ENCODE results near the gene CDK5RAP3. TPM values are rescaled to one million over a fixed set of nuclear protein-coding genes. Genes with fewer than 3 reads are reported as not detected.
"Not testable (repeated sequence)": the region's sequence is repeated elsewhere in the genome, so short reads cannot be mapped to it uniquely, and the experiment has no call there.

The CDK5RAP3 gene
- polyA plus RNA-seq, 1 donor: 80.2 TPM

DNA sequence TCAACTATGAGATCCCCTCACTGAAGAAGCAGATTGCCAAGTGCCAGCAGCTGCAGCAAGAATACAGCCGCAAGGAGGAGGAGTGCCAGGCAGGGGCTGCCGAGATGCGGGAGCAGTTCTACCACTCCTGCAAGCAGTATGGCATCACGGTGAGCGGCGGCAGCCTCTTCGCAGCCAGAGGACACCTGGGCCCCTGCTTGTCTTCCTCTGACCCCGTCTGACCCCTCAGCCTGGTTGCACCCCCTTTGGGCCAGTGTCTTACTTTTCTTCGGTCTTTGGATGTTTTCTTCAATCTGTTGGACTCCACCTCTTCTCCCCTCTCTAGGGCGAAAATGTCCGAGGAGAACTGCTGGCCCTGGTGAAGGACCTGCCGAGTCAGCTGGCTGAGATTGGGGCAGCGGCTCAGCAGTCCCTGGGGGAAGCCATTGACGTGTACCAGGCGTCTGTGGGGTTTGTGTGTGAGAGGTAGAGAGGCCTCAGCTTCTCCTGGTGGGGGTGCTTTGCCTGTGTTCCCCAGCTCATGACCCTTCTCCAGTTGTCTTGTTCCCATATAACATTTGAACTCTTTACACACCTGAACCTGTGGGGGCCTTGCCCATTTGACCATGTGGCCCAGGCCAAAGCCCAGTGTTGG lies 4.4 kb downstream of the CDK5RAP3 start:
- no peak for DNase-seq (ENCODE audit: low read depth)

DNA sequence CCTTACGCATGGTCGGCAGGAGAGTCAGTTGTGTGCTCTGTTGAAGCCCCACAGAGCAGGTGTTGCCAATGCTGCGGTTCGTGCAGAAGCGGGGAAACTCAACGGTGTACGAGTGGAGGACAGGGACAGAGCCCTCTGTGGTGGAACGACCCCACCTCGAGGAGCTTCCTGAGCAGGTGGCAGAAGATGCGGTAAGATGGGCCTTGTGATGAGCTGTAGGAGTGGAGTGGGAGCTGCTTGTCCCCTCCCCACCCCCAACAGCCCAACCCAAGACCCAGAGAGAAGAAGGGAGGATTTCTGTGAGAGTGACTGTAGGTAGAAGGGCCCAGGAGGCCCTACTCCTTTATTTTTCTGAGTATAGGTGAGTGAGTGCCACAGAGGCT lies 4.9 kb downstream of the CDK5RAP3 start:
- no peak for DNase-seq (ENCODE audit: low read depth)

DNA sequence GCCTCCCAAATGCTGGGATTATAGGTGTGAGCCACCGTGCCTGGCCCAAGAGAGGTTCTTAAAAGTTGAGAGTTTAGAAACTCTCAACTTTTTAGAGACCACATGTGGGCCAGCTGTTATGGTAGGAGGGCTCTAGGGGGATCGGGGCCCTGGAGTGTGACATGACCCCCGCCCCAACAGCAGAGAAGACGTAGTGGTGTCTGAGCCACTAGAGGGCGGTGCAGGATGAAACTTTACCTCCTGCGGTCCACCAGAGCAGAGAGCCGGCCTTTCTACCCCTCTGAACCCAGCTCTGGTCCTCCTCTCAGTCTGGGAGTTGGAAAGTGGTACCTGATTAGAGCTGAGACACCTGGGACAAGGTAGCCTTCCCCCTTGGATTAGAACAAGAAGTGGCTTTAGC lies 7.4 kb downstream of the CDK5RAP3 start:
- DNase-seq (ENCODE audit: low read depth): no peak

DNA sequence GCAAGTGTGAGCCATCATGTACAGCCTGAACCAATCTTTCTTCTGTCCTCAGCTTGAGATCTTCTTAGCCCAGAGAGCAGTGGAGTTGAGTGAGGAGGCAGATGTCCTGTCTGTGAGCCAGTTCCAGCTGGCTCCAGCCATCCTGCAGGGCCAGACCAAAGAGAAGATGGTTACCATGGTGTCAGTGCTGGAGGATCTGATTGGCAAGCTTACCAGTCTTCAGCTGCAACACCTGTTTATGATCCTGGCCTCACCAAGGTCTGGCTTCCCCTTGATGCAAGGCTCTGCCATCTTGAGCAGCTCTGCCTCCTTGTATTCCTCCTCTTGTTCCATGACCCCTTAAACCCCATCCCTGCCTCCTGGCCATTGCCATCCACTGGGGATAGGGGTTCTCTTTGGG lies 9.6 kb downstream of the CDK5RAP3 start:
- DNase-seq (ENCODE audit: low read depth): no peak

DNA sequence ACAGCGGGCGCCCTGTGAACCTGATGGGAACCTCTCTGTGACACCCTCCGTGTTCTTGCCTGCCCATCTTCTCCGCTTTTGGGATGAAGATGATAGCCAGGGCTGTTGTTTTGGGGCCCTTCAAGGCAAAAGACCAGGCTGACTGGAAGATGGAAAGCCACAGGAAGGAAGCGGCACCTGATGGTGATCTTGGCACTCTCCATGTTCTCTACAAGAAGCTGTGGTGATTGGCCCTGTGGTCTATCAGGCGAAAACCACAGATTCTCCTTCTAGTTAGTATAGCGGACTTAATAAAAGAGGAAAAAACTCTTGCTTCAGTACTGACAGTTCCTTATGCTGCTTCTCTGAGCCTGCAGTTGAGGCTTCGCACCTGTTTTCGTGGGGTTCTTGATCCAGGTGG lies 10.5 kb downstream of the CDK5RAP3 start:
- DNase-seq (ENCODE audit: low read depth): no peak

DNA sequence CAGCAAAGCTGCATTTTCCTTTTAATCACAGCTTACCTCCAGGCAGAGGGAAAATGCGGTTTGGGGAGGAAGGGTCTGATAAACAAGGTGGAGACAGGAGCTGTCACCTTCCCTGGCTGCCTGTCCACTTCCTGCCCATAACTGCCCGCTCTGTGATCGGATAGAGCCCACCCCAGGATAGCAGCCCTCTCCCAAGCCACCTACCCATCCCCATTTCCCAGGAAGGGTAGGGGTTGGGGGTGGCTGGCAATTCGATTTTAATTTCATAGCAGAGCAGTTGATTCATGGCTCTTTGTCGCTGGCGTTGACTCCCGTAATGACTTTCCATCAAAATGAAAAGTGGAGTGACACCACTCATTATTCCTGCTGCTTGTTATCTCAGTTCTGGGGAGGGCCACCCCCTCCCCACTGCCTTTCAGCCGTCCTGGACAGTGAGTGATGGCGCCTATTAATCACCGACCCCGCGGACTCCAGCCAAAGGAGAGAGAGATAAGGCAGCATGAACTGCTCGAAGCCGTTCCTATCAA lies 11.2 kb downstream of the CDK5RAP3 start:
- DNase-seq (ENCODE audit: low read depth): no peak

DNA sequence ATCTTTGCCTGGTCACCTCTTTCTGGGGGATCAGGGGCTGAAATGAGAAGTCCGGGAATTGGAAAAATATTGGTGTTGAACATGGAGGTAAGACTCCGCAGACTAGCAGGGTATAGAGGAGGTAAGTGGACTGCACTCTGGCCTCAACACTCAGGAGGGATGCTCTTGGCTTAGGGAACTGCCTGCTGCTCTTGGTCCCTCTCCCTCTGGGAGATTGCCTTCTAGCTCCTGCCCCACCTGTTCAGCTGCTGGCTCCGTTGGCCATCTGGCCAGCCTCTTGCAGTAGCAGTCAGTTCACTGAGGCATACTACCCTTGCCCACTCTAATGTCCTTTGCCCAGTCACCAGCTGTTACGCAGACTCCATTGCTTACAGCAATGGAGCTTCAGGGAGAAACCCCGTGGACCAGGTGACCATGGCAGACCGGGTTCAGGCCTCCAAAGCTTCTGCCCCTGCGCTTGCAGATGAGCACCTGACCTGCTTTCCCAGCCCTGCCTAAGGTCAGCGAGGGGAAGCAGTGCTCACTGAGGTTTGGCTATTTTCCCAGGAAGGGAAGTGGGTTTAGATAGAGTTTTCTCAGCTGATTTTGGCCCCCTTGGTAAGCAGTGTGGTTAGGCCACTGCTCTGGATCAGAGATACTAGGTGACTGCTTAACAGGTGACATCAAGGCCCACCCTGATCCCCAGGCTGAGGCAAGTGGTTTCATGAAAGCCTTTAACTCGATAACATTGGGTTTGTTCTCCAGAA lies 11.9 kb downstream of the CDK5RAP3 start:
- no peak for DNase-seq (ENCODE audit: low read depth)

DNA sequence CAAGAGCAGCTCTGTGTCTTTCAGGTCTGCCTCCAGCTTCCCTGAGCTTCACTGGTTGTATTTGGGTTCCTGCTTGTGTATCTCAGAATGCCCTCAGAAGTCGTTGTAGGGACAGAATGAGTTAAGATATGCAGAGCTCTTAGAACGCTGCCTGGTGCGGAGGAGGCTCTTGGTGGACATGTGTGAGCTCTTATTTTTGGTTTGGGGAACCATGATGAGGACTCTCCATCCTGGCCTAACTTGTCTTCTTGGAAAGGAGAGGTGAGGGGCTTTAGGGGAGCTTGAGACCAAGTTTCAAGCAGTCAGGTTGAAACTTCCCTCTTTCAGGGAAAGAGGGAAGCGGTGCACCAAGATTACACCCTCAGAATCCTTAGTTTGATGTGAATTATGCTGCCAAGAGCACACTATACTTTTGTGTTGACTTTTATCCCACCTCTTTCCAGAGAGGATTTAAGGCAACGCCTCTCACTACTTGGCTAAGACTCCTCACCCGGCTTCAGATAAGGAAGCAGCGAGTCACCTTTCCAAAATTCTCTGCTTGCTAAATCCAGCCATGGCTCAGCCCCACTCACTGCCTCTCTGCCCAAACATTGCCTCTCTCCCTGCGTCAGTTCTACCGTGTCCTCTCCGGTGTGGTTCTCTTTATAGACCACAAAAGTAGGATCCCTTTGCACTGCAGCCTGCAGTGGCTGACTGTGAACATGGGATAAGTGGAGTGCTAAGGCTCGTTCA lies 12.7 kb downstream of the CDK5RAP3 start:
- DNase-seq (ENCODE audit: low read depth): no peak

DNA sequence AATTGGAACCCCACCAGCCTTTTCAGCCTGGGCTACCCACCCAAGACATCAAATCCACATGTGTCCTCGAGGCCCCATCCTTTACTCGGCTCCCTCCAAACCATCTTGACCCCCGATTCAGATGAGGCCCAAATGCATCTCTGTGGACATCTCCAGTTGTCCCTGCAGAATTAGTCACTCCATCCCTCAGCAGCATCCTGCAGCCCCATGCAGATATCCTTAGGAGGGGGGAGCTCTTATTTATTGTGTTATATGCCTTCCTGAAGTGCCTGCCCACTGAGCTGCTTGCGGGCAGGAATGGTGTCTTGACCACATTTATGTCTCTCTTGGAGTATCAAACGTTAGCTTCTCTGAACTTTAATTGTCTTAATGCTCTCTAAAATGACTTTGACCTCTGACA lies 15.6 kb downstream of the CDK5RAP3 start:
- DNase-seq (ENCODE audit: low read depth): no peak

DNA sequence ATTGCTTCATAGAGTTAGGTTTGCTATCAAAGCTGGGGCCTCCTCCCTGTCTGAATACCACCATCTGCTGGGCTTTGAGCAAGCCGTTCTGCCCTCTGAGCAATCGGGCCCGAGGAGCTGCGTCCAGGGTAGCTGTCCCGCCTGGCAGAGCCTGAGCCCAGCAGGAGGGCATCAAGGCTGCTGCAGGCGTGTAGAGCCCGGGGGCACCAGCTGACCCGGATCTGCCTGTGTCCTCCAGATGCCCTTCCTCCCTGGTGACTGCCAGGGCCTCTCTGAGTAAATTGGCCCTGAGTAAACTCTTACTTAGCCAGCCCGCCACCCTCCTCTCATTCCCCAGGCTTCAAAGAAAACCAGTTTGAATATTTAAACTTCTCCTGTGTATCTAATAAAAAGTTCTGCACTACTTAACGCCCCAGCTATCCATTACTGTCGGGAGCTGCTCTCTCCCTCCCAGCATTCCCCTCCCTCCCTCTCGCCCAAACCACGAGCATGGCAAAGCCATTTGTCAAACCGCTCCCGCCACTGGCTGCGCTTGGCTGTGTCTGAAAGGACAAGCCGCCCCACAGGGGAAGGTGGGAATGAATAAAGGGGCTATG lies 16.4 kb downstream of the CDK5RAP3 start:
- no peak for DNase-seq (ENCODE audit: low read depth)

DNA sequence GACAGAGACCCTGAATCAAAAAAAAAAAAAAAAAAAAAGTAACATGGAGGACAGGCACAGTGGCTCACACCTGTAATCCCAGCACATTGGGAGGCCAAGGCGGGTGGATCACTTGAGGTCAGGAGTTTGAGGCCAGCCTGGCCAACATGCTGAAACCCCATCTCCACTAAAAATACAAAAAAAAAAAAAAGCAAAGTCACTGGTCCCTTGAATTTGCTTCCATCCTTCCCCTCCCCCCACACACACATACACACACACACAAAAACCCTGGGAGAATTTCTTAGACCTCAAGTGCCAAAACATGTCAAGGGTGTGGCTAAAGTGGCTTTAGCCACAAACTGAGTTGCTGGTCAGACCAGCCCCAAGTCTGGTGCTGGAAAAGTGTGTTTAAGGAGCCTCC lies 17.5 kb downstream of the CDK5RAP3 start:
- DNase-seq (ENCODE audit: low read depth): not testable (repeated sequence)

DNA sequence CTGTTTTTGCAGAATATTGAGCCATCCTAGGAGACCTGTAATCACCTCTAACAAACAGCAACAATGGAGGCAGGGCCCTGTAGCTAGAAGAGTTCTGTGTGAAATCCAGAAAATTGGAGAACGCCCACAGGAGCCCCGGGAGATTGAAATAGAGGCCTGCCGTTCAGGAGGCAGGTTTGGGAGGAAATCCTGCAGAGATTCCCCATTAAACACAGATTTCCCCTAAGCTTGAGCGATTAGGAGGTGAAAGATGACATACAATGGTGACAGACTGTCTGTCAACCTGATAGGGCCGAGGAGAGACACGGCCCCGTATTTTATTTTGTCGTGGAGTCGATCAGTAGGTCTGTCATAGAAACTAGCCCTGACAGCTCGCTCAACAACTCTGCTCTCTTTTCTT lies 18.2 kb downstream of the CDK5RAP3 start:
- DNase-seq (ENCODE audit: low read depth): no peak

DNA sequence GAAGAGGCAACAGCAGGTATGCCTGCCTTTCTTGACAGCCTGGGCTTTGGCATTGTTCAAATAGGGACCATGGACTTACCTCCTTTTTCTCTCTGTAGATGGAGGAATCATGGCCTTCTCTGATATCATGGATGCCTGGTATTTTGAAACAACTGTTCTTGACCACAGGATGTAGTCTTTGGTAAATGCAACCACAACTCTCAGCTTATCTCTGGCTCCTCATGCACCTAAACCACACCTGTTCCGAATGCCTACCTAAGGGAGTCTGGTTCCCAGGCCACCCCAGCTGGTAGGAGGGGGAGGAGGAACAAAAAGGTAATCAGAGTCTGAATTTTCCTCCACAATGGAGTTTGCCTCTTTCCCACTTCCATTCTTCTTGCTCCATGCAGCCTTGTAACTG lies 18.8 kb downstream of the CDK5RAP3 start:
- no peak for DNase-seq (ENCODE audit: low read depth)

DNA sequence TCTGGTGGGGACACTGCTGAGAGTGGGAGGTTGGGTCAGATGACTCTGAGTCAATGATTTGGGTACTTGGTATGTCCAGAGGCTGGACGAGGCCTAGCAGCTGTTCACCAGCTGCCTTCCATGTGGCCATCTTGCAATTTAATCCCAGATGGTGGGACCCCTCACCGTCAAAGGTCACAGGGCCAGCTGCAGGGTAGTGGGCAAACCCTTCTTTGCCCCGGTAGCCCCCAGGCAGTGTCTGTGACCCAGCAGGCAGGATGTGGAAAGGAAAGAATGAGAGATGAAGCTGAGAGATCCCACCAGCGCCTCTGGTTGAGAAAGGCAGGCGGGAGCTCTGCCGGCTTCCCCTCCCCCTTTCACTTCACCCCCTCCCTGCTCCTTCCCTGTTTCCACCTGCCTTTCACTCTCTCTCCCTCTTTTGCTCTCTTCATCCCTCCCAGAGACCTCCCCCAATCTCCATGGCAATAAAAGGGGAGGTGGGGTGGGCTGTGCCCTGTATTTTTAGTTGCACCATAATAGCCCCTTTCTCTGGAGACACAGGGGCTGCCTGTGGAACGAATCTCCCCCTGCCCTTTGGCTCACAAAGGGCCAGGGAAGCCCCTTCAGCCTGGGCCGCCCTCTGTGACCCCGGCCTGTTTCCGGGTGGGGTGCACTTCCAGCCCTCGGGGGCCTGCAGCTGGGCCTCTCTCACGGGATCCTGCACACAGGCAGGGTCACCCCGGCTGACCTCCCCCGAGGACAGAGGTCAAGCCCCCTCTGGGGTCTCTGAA lies 20.2 kb downstream of the CDK5RAP3 start:
- no peak for DNase-seq (ENCODE audit: low read depth)

DNA sequence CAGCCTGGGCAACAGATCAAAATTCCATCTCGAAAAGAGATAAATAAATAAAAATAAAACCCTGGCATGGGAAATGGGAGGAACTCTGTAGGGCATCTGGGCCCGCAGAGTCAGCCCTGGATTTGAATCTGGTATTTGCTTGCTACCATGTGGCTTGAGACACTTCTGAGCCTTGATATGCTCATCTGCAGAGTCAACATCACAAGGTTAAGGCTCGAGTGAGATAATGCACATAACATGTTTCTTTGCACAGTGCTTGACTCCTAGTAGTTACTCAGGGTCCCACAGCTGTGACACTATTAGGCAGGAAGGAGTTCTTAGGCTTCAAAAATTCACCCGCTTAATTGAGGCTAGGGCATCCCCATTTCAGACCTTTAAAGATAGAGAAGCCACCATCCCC lies 21.3 kb downstream of the CDK5RAP3 start:
- DNase-seq (ENCODE audit: low read depth): no peak

DNA sequence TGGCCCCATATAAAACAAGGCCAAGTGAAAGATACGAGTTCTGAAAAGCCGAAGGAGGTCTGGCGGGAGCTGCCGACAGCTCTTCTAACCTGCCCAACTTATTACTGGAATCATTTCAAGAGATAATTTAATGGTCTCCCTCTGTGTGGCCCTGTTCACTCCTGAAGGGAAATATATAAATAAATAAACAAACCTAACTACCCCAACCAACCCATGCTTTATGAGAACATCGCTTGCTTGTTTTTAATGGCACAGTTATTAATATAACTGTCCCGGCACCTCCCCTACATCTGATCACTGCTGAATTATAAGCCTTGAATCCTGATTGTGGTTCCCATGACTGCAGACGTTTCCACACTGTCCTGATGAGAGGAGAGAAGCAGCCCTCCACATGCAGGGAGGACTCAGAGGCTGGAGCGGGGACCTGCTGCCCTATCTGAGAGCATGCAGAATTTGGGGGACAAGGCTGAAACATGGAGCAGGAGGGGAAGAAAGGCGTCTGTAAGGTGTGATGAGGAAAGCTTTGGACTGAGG lies 22.2 kb downstream of the CDK5RAP3 start:
- no peak for DNase-seq (ENCODE audit: low read depth)

DNA sequence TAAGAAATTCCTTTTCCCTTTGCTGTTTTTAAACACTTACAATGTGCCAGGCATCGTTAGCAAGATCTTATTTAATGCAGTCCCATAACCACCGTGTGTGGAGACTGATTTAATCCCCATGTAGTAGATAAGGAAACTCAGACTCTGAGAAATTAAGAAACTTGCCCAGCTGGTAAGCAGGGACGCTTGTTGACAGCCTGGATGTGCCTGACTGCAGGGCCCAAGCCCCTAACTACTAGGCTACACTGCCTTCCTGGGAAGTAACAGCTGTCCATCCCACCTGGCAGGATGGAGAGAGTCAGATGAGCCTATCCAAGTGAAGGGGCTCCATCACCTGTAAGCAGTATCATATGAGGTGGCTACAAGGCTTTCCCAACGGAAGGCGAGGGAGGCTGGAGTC lies 23.1 kb downstream of the CDK5RAP3 start:
- no peak for DNase-seq (ENCODE audit: low read depth)

DNA sequence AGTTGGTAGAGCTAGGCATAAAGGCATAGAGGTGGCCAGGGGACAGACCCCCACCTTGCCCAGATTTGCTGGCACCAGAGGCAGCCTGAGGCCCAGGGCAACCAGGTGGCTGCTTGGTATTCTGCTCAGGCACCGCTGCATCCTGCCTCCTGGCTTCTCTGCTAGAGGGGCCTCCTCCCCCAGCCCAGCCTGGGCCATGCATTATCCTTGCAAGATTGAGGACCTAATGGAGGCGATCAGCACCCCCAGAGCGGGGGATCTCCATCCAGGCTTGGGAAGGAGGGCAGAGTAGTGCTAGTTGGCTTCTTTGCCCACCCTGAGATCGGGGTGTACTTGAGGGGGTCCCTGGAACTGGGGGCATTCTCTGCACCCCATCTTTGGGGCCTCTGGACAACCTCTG lies 23.8 kb downstream of the CDK5RAP3 start:
- no peak for DNase-seq (ENCODE audit: low read depth)

DNA sequence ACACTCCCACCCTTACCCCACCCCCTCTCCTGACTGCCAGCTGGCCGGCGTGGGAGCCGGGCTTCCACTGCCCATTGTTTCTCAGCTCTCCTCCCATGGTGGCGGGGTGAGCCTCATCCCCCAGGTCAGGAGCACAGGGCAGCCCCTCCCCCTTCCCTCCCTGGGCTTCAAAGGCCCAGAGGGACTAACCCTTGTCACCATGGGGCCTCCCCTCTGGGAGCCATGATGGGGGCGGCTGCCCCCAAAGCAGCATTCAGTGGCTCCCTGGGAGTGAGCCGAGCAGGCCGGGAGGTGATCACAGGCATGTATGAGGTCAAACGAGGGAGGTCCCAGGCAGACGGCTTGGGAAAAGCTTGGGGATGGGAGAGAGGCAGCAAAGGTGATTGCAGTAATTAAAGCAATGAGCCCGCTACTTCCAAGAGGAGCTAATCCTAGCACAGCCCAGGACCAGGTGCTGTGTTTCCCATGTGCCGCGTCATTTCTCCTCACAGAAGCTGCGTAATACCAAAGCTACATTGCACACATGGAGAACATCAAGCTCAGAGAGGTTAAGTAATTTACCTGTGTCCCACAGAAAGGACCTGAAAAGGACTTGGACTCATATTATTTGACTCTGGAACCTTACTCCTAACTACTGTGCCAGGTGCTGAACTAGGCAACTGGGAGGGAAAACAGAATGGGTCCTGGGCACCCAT lies 24.5 kb downstream of the CDK5RAP3 start:
- no peak for DNase-seq (ENCODE audit: low read depth)

DNA sequence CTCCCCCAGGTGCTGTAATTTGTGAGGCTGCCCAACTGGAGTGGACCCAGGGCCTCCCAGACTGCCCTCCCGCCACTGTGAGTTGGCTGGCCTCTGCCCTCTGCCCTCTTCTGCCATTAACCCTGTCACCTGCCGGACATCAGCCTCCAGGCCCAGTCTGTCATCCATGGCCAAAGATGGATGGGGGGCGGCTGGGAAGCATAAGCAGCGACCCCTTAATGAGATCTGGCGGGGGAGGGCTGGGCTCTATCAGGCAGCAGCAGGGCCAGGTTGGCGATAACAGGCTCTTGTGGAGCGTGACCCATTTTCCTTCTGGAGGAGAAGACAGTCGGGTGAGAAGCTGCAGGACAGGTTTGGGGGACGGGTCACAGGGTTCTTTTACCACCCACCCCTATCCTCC lies 25.3 kb downstream of the CDK5RAP3 start:
- DNase-seq (ENCODE audit: low read depth): no peak

DNA sequence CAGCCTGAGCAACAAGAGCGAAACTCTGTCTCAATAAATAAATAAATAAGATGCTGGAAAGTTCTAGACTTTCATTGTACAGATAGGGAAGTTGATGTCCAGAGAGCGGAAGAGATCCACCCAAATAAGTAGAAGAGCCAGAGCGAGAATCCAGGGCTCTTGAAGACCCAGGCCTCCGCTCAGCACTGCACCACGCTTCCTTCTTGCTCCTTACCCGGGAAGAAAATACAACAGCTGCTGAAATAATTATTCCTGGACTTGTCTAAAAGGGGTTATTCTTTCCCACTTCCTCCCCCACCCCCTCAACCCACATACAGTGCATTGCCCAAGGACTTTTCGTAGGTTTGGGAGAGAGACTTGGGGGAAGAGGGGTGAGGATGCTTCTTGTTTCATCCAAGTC lies 26.7 kb downstream of the CDK5RAP3 start:
- no peak for DNase-seq (ENCODE audit: low read depth)

Measured in forelimb muscle (tissue), 1 donor.